HG03066 (cell line): ENCODE measurements around the gene PTGFRN.

Experiments
- ATAC-seq: cut with Tn5 transposase; IDR thresholded peaks from one replicate; pipeline ENCODE4 v1.9.1; 2021; ENCODE audit warnings: low read depth; ENCODE audit not compliant: unreplicated experiment

The PTGFRN gene

GRCh38 chr1:116991918-116992317 is 82.2 kb downstream of the PTGFRN start:
- no peak for ATAC-seq

DNA sequence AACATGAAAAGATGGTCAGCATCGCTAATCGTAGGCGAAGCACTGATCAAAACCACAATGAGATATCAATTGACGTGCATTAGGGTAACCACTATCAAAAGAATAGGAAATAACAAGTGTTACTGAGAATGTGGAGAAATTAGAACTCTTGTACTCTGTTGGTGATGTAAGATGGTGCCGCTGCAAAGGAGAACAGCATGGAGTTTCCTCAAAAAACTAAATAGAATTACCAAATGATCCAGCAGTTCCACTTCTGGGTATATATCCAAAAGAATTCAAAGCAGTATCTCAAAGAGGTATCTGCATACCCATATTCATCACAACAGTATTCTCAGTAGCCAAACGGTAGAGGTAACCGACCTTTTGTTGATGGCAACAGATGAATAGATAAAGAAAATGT is 83.6 kb downstream of the PTGFRN start:
- no peak for ATAC-seq

GRCh38 chr1:116994411-116994810 is 84.7 kb downstream of the PTGFRN start:
- no peak for ATAC-seq

DNA sequence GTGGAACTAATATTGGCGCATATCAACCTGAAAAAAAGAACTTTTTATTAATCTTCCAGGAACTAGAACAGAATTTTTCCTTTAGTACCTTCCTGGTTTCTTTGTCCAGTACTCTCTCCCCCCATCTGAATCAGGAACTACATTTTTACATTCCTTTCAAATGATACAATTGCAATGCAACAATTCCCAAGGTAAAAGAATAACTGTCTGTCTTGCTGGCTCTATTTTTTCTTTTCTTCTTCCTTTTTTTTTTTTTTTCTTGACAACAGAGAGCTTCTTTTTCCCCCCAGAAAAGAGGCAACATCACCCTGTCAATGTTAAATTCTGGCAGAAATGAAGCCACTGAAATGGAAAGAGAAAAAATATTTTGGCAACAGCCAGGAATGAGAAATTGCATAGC is 87.3 kb downstream of the PTGFRN start:
- no peak for ATAC-seq

GRCh38 chr1:116997636-116998035 is 87.9 kb downstream of the PTGFRN start:
- ATAC-seq: no peak

GRCh38 chr1:116999596-116999995 is 89.9 kb downstream of the PTGFRN start:
- no peak for ATAC-seq

GRCh38 chr1:117000142-117000541 is 90.4 kb downstream of the PTGFRN start:
- ATAC-seq: no peak

DNA sequence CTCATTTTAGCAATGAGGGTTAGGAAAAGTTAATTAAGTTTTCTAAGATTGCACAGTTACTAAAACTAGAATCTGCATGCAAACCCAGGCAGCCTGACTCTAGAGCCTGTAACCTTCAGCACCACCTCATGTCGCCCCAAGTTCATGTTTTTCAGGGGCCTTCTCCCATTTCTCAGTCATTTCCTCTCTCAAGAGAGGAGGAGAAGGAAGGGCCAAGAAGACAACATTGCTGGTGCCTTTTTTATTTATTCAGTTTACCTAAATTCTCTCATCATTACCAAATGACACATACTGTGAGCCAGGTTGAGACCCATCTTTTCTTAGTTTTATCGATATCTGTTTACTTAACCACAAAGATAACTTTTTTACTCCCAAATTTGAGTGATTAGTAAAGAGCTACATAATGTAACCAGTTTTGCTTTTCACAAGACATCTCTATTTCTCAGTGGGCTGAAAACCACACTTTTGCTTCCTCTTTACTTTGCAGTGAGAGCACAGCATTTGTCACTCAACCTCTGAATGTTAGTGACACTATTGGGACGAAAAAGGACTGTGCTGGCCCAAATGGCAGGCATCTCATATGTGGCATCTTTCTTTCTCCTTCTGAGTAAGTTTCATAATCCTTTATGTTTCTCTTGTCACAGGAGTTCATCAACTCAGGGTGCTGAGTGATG is 91.7 kb downstream of the PTGFRN start, which contains the start of gene CD101:
TSS of gene CD101 (plus strand) at position 507 of the 674 bp plus-strand sequence. CDS start at position 565, 58 bp downstream.
- ATAC-seq: peak; percentile 96

GRCh38 chr1:117003223-117003875 is 93.6 kb downstream of the PTGFRN start:
- no peak for ATAC-seq

DNA sequence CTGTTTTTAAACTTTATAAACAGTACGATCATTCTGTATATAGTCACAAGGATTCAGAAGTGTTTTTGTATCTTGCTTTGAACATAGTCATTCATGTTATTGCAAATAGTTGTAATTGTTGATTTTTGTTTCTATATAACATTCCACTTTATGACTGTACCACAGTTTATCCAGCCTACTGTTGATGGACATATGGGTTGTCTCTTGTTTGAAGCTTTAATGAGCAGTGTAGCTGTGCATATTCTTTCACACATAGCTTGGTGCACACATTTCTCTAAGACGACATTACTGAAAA is 98.0 kb downstream of the PTGFRN start:
- no peak for ATAC-seq

GRCh38 chr1:117008656-117009055 is 98.9 kb downstream of the PTGFRN start:
- ATAC-seq: no peak

GRCh38 chr1:117009132-117009531 is 99.4 kb downstream of the PTGFRN start:
- peak; percentile 66 for ATAC-seq

GRCh38 chr1:117010310-117010969 is 100.7 kb downstream of the PTGFRN start:
- no peak for ATAC-seq

DNA sequence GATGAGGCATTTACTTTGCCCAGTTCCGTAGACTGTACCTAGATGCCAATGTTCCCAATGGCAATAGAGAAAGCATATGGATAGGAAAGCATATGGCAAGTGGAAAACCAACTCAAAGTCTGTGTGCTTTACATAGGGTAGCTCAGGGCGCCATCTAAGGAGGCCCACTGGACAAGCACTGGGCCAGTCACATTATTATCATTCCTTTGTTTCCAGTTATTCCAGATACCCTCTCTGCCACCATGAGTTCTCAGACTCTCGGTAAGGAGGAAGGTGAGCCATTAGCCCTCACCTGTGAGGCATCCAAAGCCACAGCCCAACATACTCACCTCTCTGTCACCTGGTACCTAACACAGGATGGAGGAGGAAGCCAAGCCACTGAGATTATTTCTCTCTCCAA is 101.6 kb downstream of the PTGFRN start:
- no peak for ATAC-seq

DNA sequence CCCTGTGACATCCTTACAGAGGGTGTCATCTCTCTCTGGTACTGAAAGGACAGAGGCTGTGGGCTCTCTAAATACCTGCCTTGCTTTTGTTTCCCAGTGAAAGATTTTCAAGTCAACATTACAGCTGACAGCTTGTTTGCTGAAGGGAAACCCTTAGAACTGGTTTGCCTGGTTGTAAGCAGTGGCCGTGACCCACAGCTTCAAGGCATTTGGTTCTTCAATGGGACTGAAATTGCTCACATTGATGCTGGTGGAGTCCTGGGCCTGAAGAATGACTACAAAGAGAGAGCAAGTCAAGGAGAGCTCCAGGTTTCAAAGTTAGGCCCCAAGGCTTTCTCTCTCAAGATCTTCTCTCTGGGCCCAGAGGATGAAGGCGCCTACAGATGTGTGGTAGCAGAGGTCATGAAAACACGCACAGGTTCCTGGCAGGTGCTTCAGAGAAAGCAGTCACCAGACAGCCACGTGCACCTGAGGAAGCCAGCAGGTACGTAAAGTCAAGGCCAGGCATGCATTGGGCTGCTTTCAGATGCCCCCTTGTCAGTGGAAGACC is 103.7 kb downstream of the PTGFRN start:
- ATAC-seq: no peak

DNA sequence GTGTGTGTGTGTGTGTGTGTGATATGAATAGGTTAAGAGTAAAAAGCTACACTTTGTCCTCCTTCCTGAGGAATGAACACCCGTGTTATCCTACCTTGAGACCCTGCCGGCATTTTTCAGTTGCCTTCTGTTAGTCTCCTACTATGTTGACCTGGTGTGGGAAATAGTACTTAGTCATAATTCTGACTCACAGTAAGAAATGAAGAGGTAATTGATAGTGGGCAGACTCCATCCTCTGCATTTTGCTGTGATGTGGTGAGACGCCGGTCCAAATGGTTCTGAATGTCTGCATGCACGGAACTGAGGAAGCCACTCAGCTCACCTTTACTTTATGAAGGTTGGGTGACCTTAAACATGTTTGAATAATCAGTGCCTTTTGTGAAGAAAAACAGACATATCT is 104.5 kb downstream of the PTGFRN start:
- no peak for ATAC-seq

DNA sequence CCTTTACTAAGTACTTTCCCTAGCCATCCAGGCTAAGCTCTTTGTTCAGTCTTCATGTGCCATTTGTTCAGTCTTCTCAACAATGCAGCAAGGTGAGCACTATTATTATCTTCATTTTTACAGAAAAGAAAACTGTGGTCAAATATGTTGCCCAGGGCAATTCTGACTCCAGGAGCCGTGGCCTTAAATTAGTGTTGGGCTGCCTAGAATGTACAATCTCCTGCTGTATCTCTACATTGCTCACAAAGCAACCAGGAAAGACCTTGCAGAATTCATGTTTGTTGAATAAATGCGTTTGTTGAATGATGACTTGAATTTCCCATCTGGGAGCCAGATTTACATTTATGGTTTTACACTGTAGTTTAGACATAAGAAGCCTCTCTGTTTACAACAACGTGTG is 106.0 kb downstream of the PTGFRN start:
- ATAC-seq: no peak

DNA sequence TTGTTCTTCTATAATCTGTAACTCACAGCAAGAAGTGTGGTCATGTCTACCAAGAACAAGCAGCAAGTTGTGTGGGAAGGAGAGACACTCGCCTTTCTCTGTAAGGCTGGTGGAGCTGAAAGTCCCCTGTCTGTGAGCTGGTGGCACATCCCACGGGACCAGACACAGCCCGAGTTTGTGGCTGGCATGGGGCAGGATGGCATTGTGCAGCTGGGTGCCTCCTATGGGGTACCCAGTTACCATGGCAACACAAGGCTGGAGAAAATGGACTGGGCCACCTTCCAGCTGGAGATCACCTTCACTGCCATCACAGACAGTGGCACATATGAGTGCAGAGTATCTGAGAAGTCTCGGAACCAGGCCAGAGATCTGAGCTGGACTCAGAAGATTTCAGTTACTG is 107.3 kb downstream of the PTGFRN start:
- peak; percentile 17 for ATAC-seq

GRCh38 chr1:117017648-117018047 is 107.9 kb downstream of the PTGFRN start:
- peak; percentile 54 for ATAC-seq

DNA sequence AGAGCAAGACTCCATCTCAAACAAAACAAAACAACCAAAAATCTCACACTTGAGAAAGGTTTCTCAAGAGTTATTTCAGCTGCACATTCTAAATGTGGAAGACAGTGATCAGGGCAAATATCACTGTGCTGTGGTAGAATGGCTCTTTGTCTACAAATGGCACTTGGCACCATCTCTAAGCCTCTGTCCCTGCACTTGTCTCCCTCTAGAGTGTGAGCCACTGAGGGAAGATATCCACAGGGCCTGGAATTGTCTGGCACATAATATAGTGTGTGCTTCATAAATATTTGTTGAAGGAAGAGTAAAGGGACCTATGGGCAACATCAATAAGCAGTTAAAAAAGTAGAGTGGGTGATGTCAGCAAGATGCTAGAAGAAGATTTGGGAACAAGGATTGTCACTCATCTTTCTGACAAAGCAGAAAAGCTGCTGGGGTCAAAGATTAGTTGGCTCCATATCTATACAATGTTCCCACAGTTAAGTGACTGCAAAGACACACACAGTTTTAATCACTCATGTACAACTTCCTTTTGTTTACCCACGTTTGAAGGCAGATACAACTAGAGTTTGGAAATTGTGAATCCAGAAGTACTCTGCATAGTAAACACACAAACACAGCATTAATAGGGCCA is 110.9 kb downstream of the PTGFRN start:
- no peak for ATAC-seq

GRCh38 chr1:117022114-117022513 is 112.4 kb downstream of the PTGFRN start:
- no peak for ATAC-seq
